ENCODE measurements around the gene ASF1B.

- TF ChIP-seq CTCF (IDR thresholded peaks at IDR 0.05; ENCODE audit: insufficient read depth, low read length, poor library complexity, severe bottlenecking): no peak
- TF ChIP-seq EZH2phosphoT487 (conservative IDR thresholded peaks at IDR 0.05; ENCODE audit: low read length): no peak
Measured at GRCh38 chr19:14183741-14184350, 47.5 kb upstream of the ASF1B start.
